ENCODE results near the gene NOP9.

The NOP9 gene

DNA sequence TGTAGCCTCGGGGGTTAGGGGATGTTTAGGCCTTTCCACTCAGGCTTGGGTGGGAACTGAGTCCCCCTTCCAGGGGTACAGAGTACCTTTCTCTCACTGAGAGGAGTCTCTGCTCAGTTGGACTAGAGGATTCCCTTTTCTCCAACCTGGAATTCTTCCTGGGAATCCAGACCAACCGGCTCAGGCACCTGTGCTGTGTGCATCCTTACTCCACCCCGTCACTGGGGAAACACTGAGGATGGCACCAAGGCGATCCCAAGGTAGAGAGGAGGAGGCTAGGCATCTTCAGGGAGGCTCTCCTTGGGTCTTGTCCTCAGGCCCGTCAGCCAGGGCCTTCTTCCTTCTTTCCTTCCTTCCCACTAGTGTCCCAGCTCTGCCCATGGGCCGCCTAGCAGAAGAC is 35.8 kb upstream of the NOP9 start:
- no peak for DNase-seq (ENCODE audit: low spot score)

- no peak for DNase-seq (ENCODE audit: low spot score)
These were observed 35.4 kb upstream of the NOP9 start for GRCh38 chr14:24264298-24264697.

DNA sequence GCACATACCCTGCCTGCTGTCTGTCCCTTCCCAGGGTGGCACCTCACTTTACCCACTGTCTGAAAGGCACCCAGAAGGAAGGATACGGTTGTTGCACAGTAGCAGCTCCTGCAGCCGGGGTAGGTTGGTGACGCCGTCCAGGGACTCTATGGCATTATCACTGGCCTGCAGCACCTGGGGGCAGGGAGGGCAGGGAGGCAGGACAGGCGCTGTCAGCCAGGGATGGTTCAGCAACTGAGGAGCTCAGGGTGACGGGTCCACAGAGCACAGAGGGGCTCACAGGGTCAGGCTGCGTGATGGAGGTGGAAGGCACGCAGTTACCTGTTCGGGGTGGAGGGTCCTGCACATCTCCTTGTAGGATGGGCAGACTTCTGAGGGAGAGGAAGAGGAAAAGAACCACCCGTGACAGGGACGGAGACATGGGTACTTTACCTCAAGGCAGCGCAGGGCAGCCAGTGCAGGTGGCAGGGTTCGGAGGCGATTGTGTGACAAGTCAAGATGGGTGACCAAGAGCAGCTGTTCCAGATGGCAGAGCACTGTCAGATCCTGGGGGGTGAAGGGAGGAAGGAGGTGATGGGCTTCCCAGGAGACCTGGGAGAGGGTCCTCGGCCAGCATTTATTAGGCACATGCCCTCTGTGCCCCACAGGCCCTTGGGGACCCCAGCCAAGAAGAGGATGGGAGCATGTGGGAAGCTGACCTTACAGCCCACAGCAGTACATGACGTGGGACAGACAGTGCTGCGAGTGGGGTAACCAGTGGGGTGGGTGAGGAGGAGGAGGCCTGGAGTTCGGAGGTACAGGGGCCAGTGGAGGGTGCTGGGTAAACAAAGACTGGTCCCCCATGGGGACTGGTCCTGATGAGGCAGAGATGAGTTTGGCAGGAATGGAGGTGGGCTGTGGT is 33.1 kb upstream of the NOP9 start:
- DNase-seq (ENCODE audit: low spot score) = no peak

GRCh38 chr14:24267516-24267915 is 32.1 kb upstream of the NOP9 start:
- no peak for DNase-seq (ENCODE audit: low spot score)

- DNase-seq (ENCODE audit: low spot score) = no peak
These were observed 31.4 kb upstream of the NOP9 start for GRCh38 chr14:24268225-24268624.

GRCh38 chr14:24269368-24269767 is 30.3 kb upstream of the NOP9 start:
- no peak for DNase-seq (ENCODE audit: low spot score)

DNA sequence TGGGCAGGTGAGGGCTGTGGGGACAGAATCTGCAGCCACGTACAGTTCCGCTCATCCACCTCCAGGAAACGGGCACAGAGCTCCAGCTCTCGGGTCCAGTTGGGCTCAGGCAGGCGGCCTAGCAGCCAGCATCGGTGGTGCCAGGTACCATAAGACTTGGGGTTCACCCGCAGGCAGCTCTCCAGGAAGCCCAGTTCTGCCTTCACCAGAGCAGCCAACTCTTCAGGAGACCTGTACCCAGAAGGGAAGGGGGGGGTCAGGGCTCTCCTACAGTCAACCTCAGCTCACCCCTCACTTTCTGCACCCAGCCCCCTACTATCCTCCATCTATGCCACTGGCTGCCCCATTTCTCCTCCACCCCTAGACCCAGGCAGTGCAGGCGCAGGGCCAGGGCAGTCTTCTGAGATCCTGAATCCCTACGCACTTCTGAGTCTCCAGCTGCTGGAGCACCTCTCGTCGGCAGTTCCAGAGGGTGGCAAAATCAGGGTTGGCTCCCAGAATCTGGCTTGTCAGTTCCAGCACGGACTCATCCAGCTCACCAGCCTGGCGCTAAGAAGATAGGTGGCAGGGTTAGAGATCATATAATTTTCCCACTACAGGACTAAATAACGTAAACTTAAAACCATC is 29.6 kb upstream of the NOP9 start:
- DNase-seq (ENCODE audit: low spot score) = no peak

GRCh38 chr14:24270537-24271133 is 29.0 kb upstream of the NOP9 start:
- DNase-seq (ENCODE audit: low spot score) = no peak

GRCh38 chr14:24271134-24271833 is 28.4 kb upstream of the NOP9 start, which contains the start of gene RABGGTA:
Gene RABGGTA (minus strand): TSS chr14:24271597. CDS start chr14:24271115, 482 bp downstream.
- DNase-seq (ENCODE audit: low spot score) = peak; percentile 91

- DNase-seq (ENCODE audit: low spot score) = no peak
These were observed 27.8 kb upstream of the NOP9 start for GRCh38 chr14:24271834-24272263.

- no peak for DNase-seq (ENCODE audit: low spot score)
These were observed 27.2 kb upstream of the NOP9 start for GRCh38 chr14:24272467-24272866.

GRCh38 chr14:24273422-24273998 is 26.1 kb upstream of the NOP9 start:
- DNase-seq (ENCODE audit: low spot score) = no peak

DNA sequence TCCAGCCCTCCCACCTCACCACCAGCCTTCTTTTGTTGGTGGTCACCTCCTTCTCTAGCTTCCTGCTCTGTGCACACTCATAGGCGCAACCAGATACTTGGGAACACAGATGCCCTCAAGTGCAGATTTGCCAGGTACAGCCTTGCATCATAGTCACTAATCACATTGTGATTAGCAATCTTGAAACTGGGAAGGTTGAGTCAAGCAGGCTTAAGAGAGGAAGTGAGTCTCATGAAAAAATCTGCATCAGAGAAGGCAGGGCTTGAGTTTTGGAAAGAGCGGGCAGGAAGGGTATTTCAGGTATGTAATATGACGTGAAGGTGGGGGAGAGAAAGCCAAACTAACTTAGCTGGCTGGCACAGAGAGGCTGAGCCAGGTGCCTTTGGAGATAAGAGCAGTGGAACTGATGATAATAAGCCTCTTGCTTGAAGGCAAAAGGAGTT is 25.5 kb upstream of the NOP9 start:
- DNase-seq (ENCODE audit: low spot score) = peak; percentile 55

DNA sequence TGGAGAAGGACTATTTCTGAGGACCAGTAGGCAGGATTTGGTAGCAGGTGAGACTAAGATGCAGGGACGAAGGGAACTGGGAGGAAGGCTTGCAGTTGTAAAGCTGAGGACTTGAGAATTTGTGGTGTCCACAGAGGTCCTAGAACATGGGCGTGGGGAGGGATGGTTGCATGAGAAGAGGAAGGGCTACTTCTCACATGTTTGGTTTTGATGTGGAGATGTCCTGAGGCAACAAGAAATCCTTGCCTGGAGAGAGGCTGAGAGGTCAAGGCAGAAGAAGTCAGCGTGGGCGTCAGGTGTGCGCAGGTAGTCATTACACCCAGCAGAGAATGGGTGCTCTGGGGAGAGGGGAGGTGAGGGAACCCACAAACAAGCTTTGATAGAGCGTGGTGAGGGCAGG is 22.6 kb upstream of the NOP9 start:
- no peak for DNase-seq (ENCODE audit: low spot score)

GRCh38 chr14:24277606-24278321 is 21.9 kb upstream of the NOP9 start:
- peak; percentile 55 for DNase-seq (ENCODE audit: low spot score)

- DNase-seq (ENCODE audit: low spot score) = no peak
These were observed 21.2 kb upstream of the NOP9 start for GRCh38 chr14:24278424-24278823.

DNA sequence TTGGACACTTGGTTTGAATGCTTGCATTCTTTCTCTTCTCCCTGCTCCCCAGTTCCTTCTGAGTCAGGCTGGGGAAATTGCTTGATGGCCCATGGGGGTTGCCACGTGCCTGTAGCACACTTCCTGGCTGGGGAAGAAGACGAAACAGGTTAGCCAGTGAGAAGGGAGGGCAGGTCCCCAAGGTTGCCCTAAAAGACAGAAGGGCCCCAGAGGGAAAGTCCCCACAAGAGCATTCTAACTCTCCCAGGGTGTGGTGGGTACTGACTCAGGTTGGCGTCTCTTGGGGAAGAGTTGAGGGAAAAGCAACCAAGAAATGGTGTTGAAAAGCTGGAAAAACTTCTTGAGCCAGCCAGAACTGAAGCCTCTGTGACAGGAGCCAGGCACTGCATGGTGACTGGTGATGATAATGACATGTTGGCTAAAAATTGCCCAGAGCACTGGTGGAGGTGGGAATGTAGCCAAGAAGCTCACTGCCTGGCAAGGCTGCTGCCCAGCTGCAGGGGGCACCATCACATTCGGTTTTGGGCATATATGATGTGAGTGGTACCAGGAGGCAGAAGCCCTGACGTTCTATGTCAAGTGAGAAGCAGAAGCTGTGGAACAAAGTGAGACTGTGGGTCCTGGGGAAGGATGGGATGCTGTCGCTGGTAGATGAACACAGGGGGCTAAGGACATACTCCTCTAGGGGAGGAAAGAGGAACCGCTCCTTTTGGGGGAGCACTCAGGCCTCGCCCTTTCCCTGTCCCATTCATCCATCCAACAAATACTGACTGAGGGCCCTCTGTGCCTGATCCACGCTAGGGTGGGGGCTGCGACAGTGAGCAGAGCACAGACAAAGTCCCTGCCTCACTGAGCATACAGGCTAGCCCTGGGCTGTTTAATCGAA is 20.1 kb upstream of the NOP9 start:
- DNase-seq (ENCODE audit: low spot score) = peak; percentile 75

DNA sequence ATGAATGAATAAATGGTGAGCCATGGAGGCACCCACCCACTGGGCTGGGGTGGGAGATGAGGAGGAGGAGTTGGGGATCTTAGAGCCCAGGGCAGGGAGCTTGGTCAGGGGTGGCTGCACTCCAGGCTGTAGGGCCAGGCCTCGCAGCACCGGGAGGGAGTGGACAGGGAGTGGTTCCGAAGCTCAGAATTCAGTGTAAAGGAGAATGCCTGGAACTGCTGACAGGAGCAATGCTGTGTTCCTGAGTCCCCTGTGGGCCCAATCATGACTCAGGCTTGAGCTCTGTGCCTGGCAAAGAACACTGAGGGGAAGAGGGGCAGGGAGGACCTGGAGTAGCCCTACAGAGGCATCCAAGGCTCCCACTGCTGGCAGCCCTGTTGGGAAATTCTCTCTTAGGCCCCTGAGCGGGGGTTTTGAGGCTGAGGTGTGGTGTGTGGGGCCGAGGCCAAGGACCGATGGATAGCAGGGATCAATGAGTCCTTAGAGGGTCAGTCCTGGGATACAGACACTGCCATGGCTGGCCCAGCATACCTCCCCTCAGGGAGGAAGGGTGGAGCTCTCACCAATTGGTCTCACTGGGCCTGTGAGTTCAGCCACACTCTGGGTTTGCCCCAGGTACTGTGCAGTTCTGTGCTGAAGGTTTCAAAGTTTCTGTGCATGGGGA is 18.7 kb upstream of the NOP9 start:
- DNase-seq (ENCODE audit: low spot score) = no peak

DNA sequence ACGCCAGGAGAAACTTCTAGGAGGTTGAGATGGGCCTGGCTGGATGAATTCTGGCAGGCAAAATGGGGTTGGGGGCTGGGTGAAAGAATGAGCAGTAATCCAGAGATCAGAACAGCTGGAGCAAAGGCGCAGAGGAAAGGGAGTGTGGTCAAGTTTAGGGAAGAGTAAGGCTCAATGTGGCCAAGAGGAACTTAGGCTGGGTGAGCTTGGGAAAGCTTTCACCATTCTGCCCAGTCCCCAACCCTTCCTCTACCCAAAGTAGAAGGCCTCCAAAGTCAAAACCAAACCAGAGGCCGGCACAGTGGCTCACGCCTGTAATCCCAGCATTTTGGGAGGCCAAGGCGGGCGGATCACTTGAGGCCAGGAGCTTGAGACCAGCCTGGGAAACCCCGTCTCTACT is 18.0 kb upstream of the NOP9 start:
- DNase-seq (ENCODE audit: low spot score) = peak; percentile 23

- no peak for DNase-seq (ENCODE audit: low spot score)
These were observed 16.9 kb upstream of the NOP9 start for GRCh38 chr14:24282736-24283135.

Data from Ammon's horn (tissue), 1 donor.